Measurements from ENCODE around the gene TRIM41. TPM values are rescaled to one million over a fixed set of nuclear protein-coding genes. Genes with fewer than 3 reads are reported as not detected.
A peak's percentile ranks its signal among the peaks of the same experiment; 100 is the strongest.

TRIM41 gene
- total and polyA plus RNA-seq, 2 of the 13 experiments (the other 11 are each of a cell fraction or from before 2014, with no cell fraction given): 10.2 to 16.7 TPM

DNA sequence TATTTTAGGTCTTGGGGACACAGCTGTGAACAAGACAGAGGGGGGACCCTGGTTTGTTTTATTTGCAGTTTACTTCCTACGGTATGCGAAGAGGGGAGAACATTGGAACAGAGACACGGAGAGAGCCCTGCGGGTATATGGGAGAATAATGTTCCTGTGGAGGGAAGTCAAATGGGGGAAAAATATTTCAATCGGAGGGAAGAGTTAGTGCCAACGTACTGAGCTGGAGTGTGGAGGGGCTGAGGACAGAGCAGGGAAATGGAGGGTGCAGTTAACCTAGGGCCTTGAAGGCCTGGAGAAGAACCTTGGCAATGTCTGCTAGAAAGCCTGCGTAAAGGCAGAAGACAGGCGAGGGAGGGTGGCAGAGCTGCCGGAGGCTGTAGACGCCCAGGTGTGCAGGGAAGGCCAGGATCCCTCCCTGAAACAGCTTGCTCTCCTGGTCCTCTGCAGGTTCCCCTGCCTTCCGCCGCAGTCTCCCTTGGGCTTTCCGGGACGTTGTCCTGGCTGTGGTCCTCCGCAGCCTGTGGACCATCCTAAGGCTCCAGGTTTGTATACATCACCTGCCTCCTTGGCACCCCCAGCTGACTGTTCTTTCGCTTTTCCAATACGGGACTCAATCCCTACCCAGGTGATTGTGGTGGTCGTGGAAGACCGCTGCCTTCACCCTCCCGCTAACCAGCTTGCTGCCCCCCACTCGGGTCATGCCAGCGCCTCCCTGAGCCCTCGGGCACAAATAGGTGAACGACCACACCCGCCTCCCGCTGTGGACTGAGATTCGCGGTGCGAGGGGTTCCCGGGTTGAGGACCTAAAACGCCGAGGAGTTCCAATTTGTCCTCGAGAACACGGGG, 22.6 kb downstream of the TRIM41 start (continued):
- TF ChIP-seq, protein P1, sequence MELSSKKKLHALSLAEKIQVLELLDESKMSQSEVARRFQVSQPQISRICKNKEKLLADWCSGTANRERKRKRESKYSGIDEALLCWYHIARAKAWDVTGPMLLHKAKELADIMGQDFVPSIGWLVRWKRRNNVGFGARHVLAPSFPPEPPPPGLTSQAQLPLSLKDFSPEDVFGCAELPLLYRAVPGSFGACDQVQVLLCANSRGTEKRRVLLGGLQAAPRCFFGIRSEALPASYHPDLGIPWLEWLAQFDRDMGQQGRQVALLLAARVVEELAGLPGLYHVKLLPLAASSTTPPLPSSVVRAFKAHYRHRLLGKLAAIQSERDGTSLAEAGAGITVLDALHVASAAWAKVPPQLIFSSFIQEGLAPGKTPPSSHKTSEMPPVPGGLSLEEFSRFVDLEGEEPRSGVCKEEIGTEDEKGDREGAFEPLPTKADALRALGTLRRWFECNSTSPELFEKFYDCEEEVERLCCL (CRISPR knock-in tag; IDR thresholded peaks at IDR 0.05; ENCODE audit: borderline replicate concordance): no peak
- TF ChIP-seq, protein P2, sequence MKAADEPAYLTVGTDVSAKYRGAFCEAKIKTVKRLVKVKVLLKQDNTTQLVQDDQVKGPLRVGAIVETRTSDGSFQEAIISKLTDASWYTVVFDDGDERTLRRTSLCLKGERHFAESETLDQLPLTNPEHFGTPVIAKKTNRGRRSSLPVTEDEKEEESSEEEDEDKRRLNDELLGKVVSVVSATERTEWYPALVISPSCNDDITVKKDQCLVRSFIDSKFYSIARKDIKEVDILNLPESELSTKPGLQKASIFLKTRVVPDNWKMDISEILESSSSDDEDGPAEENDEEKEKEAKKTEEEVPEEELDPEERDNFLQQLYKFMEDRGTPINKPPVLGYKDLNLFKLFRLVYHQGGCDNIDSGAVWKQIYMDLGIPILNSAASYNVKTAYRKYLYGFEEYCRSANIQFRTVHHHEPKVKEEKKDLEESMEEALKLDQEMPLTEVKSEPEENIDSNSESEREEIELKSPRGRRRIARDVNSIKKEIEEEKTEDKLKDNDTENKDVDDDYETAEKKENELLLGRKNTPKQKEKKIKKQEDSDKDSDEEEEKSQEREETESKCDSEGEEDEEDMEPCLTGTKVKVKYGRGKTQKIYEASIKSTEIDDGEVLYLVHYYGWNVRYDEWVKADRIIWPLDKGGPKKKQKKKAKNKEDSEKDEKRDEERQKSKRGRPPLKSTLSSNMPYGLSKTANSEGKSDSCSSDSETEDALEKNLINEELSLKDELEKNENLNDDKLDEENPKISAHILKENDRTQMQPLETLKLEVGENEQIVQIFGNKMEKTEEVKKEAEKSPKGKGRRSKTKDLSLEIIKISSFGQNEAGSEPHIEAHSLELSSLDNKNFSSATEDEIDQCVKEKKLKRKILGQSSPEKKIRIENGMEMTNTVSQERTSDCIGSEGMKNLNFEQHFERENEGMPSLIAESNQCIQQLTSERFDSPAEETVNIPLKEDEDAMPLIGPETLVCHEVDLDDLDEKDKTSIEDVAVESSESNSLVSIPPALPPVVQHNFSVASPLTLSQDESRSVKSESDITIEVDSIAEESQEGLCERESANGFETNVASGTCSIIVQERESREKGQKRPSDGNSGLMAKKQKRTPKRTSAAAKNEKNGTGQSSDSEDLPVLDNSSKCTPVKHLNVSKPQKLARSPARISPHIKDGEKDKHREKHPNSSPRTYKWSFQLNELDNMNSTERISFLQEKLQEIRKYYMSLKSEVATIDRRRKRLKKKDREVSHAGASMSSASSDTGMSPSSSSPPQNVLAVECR (CRISPR knock-in tag; IDR thresholded peaks at IDR 0.05; ENCODE audit: borderline replicate concordance): no peak
- TF ChIP-seq, protein P3, sequence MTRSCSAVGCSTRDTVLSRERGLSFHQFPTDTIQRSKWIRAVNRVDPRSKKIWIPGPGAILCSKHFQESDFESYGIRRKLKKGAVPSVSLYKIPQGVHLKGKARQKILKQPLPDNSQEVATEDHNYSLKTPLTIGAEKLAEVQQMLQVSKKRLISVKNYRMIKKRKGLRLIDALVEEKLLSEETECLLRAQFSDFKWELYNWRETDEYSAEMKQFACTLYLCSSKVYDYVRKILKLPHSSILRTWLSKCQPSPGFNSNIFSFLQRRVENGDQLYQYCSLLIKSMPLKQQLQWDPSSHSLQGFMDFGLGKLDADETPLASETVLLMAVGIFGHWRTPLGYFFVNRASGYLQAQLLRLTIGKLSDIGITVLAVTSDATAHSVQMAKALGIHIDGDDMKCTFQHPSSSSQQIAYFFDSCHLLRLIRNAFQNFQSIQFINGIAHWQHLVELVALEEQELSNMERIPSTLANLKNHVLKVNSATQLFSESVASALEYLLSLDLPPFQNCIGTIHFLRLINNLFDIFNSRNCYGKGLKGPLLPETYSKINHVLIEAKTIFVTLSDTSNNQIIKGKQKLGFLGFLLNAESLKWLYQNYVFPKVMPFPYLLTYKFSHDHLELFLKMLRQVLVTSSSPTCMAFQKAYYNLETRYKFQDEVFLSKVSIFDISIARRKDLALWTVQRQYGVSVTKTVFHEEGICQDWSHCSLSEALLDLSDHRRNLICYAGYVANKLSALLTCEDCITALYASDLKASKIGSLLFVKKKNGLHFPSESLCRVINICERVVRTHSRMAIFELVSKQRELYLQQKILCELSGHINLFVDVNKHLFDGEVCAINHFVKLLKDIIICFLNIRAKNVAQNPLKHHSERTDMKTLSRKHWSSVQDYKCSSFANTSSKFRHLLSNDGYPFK (CRISPR knock-in tag; IDR thresholded peaks at IDR 0.05; ENCODE audit: borderline replicate concordance): no peak
- TF ChIP-seq ZNF607 (CRISPR knock-in tag; IDR thresholded peaks at IDR 0.05; ENCODE audit: borderline replicate concordance): 0 out of 2 replicates have a peak, but pooled peaks have one; percentile 26
- TF ChIP-seq ZNF563 (CRISPR knock-in tag; IDR thresholded peaks at IDR 0.05): 0 out of 2 replicates have a peak, but pooled peaks have one; percentile 59
- TF ChIP-seq ZSCAN21 (CRISPR knock-in tag; IDR thresholded peaks at IDR 0.05; ENCODE audit: borderline replicate concordance): no peak
- TF ChIP-seq SNRNP70 (IDR thresholded peaks at IDR 0.05; ENCODE audit: low read depth, low read length): no peak
- no peak for TF ChIP-seq FOSL1 (CRISPR knock-in tag; IDR thresholded peaks at IDR 0.05; ENCODE audit: borderline replicate concordance)
- no peak for TF ChIP-seq ZNF749 (CRISPR knock-in tag; IDR thresholded peaks at IDR 0.05; ENCODE audit: borderline replicate concordance)
- no peak for TF ChIP-seq CCAR2 (optimal IDR thresholded peaks at IDR 0.05; ENCODE audit: low read depth, low read length)
- TF ChIP-seq, protein P4, sequence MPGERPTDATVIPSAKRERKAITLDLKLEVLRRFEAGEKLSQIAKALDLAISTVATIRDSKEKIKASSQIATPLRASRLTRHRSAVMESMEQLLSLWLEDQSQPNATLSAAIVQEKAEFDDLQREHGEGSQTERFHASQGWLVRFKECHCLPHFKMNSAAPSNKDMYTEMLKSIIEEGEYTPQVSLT (CRISPR knock-in tag; IDR thresholded peaks at IDR 0.05; ENCODE audit: borderline replicate concordance, low read depth): no peak
- TF ChIP-seq ZNF572 (CRISPR knock-in tag; IDR thresholded peaks at IDR 0.05): no peak
- TF ChIP-seq, protein P5, sequence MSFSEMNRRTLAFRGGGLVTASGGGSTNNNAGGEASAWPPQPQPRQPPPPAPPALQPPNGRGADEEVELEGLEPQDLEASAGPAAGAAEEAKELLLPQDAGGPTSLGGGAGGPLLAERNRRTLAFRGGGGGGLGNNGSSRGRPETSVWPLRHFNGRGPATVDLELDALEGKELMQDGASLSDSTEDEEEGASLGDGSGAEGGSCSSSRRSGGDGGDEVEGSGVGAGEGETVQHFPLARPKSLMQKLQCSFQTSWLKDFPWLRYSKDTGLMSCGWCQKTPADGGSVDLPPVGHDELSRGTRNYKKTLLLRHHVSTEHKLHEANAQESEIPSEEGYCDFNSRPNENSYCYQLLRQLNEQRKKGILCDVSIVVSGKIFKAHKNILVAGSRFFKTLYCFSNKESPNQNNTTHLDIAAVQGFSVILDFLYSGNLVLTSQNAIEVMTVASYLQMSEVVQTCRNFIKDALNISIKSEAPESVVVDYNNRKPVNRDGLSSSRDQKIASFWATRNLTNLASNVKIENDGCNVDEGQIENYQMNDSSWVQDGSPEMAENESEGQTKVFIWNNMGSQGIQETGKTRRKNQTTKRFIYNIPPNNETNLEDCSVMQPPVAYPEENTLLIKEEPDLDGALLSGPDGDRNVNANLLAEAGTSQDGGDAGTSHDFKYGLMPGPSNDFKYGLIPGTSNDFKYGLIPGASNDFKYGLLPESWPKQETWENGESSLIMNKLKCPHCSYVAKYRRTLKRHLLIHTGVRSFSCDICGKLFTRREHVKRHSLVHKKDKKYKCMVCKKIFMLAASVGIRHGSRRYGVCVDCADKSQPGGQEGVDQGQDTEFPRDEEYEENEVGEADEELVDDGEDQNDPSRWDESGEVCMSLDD (CRISPR knock-in tag; IDR thresholded peaks at IDR 0.05; ENCODE audit: borderline replicate concordance): no peak
- TF ChIP-seq, protein P6, sequence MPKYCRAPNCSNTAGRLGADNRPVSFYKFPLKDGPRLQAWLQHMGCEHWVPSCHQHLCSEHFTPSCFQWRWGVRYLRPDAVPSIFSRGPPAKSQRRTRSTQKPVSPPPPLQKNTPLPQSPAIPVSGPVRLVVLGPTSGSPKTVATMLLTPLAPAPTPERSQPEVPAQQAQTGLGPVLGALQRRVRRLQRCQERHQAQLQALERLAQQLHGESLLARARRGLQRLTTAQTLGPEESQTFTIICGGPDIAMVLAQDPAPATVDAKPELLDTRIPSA (CRISPR knock-in tag; IDR thresholded peaks at IDR 0.05; ENCODE audit: borderline replicate concordance): no peak
